PC-3 (cell line): ENCODE measurements around the gene DMAC2. TPM values are rescaled to one million over a fixed set of nuclear protein-coding genes. Genes with fewer than 3 reads are reported as not detected.
A peak's percentile ranks its signal among the peaks of the same experiment; 100 is the strongest.

Experiments used
- ATAC-seq: fragments of 200-7000 bp; cut with Tn5 transposase; 2 replicates; pipeline ENCODE4 v1.9.1; 2020; ENCODE audit warnings: mild to moderate bottlenecking, moderate library complexity
- BruUV-seq: library from RNA; stranded (reverse); fragments of 400-500 nt; replicated peaks from 2 replicates; lab custom pipeline; 2021; lab: Mats Ljungman, UMichigan
- CTCF ChIA-PET: fragments of 300-600 bp; sonication (Branson Sonifier 250); formaldehyde crosslinking; loops from one replicate; lab custom pipeline; 2022; ENCODE audit warnings: antibody characterized with exemption; lab: Charles Lee
- POLR2A ChIA-PET: fragments of 300-600 bp; sonication (Branson Sonifier 250); formaldehyde crosslinking; loops from one replicate; lab custom pipeline; 2022; ENCODE audit warnings: antibody characterized with exemption; ENCODE audit not compliant: unreplicated experiment; lab: Charles Lee
- DNase-seq: peaks from one replicate; pipeline ENCODE4 v3.0.0-alpha.2; 2015
- H2AFZ ChIP-seq: fragments of 300-600 bp; sonication (generic); 2 replicates; pipeline ENCODE4 v1.6.0; 2016; ENCODE audit warnings: antibody characterized with exemption, low read length
- H3F3A ChIP-seq: fragments of 300-600 bp; sonication (generic); one replicate; pipeline ENCODE4 v1.6.0; 2017; ENCODE audit warnings: antibody characterized with exemption, low read length, control low read depth, mild to moderate bottlenecking; ENCODE audit not compliant: unreplicated experiment
- H3K27ac ChIP-seq: fragments of 300-600 bp; sonication (generic); 2 replicates; pipeline ENCODE4 v1.5.1; 2016; ENCODE audit warnings: mild to moderate bottlenecking, low read length
- H3K27me3 ChIP-seq: fragments of 300-600 bp; sonication (generic); 2 replicates; pipeline ENCODE4 v1.6.1; 2016; ENCODE audit warnings: low read length, mixed read lengths
- H3K36me3 ChIP-seq: fragments of 300-600 bp; sonication (generic); 2 replicates; pipeline ENCODE4 v1.6.1; 2016; ENCODE audit warnings: low read depth, mixed run types, low read length, mixed read lengths
- H3K4me1 ChIP-seq: fragments of 300-600 bp; sonication (generic); 2 replicates; pipeline ENCODE4 v1.5.1; 2016; ENCODE audit warnings: low read length; ENCODE audit not compliant: insufficient read depth
- H3K4me2 ChIP-seq: fragments of 300-600 bp; sonication (generic); 2 replicates; pipeline ENCODE4 v1.6.0; 2016; ENCODE audit warnings: low read length
- H3K4me3 ChIP-seq: fragments of 300-600 bp; sonication (generic); 2 replicates; pipeline ENCODE4 v1.5.1; 2016; ENCODE audit warnings: mild to moderate bottlenecking, low read length, mixed read lengths
- H3K79me2 ChIP-seq: fragments of 300-600 bp; sonication (generic); 2 replicates; pipeline ENCODE4 v1.6.1; 2017; ENCODE audit warnings: low read length, mixed read lengths
- H3K9ac ChIP-seq: fragments of 300-600 bp; sonication (generic); 2 replicates; pipeline ENCODE4 v1.6.0; 2016; ENCODE audit warnings: mild to moderate bottlenecking, low read length
- H3K9me2 ChIP-seq: fragments of 300-600 bp; sonication (generic); replicated peaks from 2 replicates; pipeline ENCODE4 v1.6.1; 2016; ENCODE audit warnings: mixed run types, low read length, mixed read lengths
- H3K9me3 ChIP-seq: fragments of 300-600 bp; sonication (generic); 2 replicates; pipeline ENCODE4 v1.6.1; 2016; ENCODE audit warnings: low read length, mixed read lengths
- H4K20me1 ChIP-seq: fragments of 300-600 bp; sonication (generic); 2 replicates; pipeline ENCODE4 v1.6.1; 2016; ENCODE audit warnings: low read length, mixed read lengths
- EZH2 ChIP-seq: fragments of 300-600 bp; sonication (generic); IDR thresholded peaks from one replicate; pipeline ENCODE4 v1.6.1; 2017; ENCODE audit warnings: antibody characterized with exemption, mild to moderate bottlenecking, low read length; ENCODE audit not compliant: unreplicated experiment
- EZH2phosphoT487 ChIP-seq: fragments of 300-600 bp; sonication (generic); IDR thresholded peaks from 2 replicates; pipeline ENCODE4 v1.6.1; 2018; ENCODE audit warnings: mild to moderate bottlenecking, antibody characterized with exemption, low read length, borderline replicate concordance
- intact Hi-C: fragments of 100-400 bp; cut with micrococcal nuclease; formaldehyde crosslinking; loops from 2 replicates; pipeline ENCODE4 v1.9.0; 2023
- total RNA-seq: library from RNA; depleted of rRNA; stranded (reverse); fragments of >200 nt; gene quantifications from 2 replicates; pipeline ENCODE4 v1.2.3, GENCODE V29; 2014
- TF ChIP-seq, protein P1 (sequence below): fragments of 300-600 bp; sonication (generic); conservative IDR thresholded peaks from 2 replicates; pipeline ENCODE4 v1.5.1; 2017; ENCODE audit warnings: antibody characterized with exemption, low read depth, mild to moderate bottlenecking, low read length

DMAC2 gene
- total RNA-seq, 1 experiment from 2014 or later: 36.8 TPM

DNA sequence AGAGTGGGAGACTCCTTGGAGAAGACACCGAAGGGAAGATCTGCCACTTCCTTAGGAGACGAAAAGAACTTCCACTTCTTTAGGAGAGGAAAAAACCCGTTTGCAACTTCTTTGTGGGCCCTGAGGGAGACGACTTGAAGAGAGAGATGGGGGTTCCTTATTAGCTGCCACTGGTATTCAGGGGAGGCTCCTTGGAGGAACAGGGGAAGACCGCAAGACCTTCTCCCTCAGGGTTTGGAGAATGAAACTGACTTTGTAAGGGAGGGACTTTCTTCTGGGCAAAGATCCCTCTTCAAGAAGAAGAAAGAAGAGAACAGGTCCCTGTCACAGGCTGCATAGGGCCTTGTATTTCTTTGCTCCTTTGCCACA, 41.7 kb downstream of the DMAC2 start:
- no peak for ATAC-seq
- intact Hi-C loops: no loop called here
- POLR2A ChIA-PET: no interaction called here

DNA sequence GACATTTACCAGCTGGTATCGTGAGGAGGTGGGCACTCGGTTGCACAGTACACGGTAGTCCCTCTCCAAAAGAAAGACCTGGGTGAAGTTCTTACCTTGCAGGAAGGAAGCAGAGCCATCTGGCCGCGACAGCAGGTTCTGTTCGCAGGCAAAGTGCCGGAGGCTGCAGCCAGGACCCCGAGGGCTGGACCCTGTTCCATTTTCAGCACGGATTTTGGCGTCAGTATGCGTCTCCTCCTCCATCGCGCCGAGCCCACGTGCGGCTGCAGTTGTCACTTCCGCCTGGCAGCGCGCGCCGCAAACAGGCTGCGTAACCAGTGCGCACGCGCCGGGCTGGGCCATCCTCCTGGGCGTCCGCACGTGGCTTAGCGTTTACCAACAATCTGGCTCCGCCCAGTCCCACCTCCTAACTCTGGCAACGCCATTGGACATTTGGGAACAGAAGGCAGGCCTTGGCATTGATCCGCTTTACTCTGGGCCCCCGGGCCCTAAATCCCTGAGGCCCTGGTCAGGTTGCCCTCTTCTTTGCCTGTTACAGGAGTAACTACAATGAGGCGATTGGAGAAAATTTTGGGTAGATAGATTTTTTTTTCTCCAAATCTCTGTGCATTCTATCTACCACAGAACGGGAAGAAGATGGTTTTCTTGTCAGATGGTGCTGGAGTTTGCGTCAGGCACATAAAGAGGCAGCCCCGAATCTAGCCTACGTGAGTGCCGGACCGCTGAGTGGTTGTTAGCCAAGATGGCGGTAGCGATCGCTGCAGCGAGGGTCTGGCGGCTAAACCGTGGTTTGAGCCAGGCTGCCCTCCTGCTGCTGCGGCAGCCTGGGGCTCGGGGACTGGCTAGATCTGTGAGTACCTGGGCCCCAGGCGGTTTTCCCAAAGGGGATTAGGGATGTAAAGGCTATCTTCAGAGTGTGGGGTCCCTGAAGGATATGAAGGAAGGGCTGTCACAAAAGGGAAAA, 42.3 kb downstream of the DMAC2 start, which contains the start of the genes BCKDHA and EXOSC5:
BCKDHA (plus strand) TSS at position 733 of the 964 bp plus-strand sequence; CDS start at position 743, 10 bp downstream.
EXOSC5 (minus strand) TSS at position 274 of the 964 bp plus-strand sequence; CDS start at position 243, 31 bp downstream.
- peaks cover 36% of the 10 kb centered on the region for H3K79me2 ChIP-seq
- H2AFZ ChIP-seq: peak within 1 kb of the TSS; percentile 81
- peak within 1 kb of the TSS; percentile 96 for H3K4me2 ChIP-seq
- ATAC-seq: peak; percentile 95
- TSS peak; percentile 80 for BruUV-seq
- intact Hi-C loops: no loop called here
- H3K9me2 ChIP-seq: no peaks in the 10 kb centered on the region
- H3K4me3 ChIP-seq: peak within 1 kb of the TSS; percentile 96
- H3K36me3 ChIP-seq: no peaks in the 10 kb centered on the region
- H3K27me3 ChIP-seq: no peaks in the 10 kb centered on the region
- peaks cover 10% of the 10 kb centered on the region; the same call in 1 of the 2 replicates for H3K4me1 ChIP-seq
- no peaks in the 10 kb centered on the region for H3K9me3 ChIP-seq
- peak within 1 kb of the TSS; percentile 75 for H3K27ac ChIP-seq
- ChIA-PET POLR2A (no interaction called here), CTCF (no interaction called here)
- peak; percentile 98 for DNase-seq
- TF ChIP-seq EZH2phosphoT487 (no peak), EZH2 (no peak)
- TF ChIP-seq, protein P1, sequence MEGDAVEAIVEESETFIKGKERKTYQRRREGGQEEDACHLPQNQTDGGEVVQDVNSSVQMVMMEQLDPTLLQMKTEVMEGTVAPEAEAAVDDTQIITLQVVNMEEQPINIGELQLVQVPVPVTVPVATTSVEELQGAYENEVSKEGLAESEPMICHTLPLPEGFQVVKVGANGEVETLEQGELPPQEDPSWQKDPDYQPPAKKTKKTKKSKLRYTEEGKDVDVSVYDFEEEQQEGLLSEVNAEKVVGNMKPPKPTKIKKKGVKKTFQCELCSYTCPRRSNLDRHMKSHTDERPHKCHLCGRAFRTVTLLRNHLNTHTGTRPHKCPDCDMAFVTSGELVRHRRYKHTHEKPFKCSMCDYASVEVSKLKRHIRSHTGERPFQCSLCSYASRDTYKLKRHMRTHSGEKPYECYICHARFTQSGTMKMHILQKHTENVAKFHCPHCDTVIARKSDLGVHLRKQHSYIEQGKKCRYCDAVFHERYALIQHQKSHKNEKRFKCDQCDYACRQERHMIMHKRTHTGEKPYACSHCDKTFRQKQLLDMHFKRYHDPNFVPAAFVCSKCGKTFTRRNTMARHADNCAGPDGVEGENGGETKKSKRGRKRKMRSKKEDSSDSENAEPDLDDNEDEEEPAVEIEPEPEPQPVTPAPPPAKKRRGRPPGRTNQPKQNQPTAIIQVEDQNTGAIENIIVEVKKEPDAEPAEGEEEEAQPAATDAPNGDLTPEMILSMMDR: no peak
- H3F3A ChIP-seq: no peaks in the 10 kb centered on the region
- H3K9ac ChIP-seq: peak within 1 kb of the TSS; percentile 97
- no peaks in the 10 kb centered on the region for H4K20me1 ChIP-seq

More for the DNA sequence above, 41.7 kb downstream of the DMAC2 start:
- TSS peak; percentile 67 for BruUV-seq
- Histone ChIP-seq H3K9me3 (no peaks in the 10 kb centered on the region), H3K36me3 (no peaks in the 10 kb centered on the region), H3K4me2 (peak overlapping the region; percentile 95), H3K9me2 (no peaks in the 10 kb centered on the region), H4K20me1 (no peaks in the 10 kb centered on the region), H3F3A (no peaks in the 10 kb centered on the region), H3K27me3 (no peaks in the 10 kb centered on the region), H3K79me2 (peaks cover 36% of the 10 kb centered on the region), H3K27ac (peak overlapping the region; percentile 75), H3K4me1 (peaks cover 10% of the 10 kb centered on the region; the same call in 1 of the 2 replicates), H2AFZ (peak overlapping the region; percentile 81), H3K9ac (peak overlapping the region; percentile 97), H3K4me3 (peak overlapping the region; percentile 96)
- TF ChIP-seq EZH2 (no peak), EZH2phosphoT487 (no peak)
- TF ChIP-seq, protein P1: no peak
- CTCF ChIA-PET: no interaction called here
- no peak for DNase-seq
